Measurements from ENCODE around the gene TTLL4. TPM values are rescaled to one million over a fixed set of nuclear protein-coding genes. Genes with fewer than 3 reads are reported as not detected.

TTLL4 gene
- total RNA-seq, 1 experiment from 2014 or later, result 57.1 TPM

GRCh38 chr2:218722419-218722818 lies 11.8 kb downstream of the TTLL4 start:
- Histone ChIP-seq H3K4me1 (replicated peaks; ENCODE audit: insufficient read depth) (peaks cover 10% of the 10 kb centered on the region), H3K27me3 (ENCODE audit: insufficient read depth, low read depth) (no peaks in the 10 kb centered on the region), H3K4me3 (no peak overlapping the region), H3K9me3 (ENCODE audit: insufficient read depth, low read depth) (peaks cover 11% of the 10 kb centered on the region; the same call in 1 of the 2 replicates), H3K4me2 (no peak overlapping the region), H3F3A (ENCODE audit: insufficient read depth, low read depth) (peaks cover 33% of the 10 kb centered on the region), H2AFZ (no peak overlapping the region), H3K79me2 (ENCODE audit: low read depth) (peaks cover 96% of the 10 kb centered on the region), H3K36me3 (ENCODE audit: low read depth) (peaks cover 13% of the 10 kb centered on the region), H4K20me1 (ENCODE audit: insufficient read depth) (peaks cover 19% of the 10 kb centered on the region; the same call in 1 of the 2 replicates), H3K27ac (no peak overlapping the region), H3K9me2 (ENCODE audit: insufficient read depth) (no peaks in the 10 kb centered on the region)
- CTCF ChIA-PET, result interaction anchor here (0.6 kb wide), 1 partner anchor 14 kb away, joined by 3 read pairs; no protein-coding TSS in a partner anchor
- intact Hi-C loops (cut with micrococcal nuclease; ENCODE audit: unreplicated experiment), result no loop called here
- no TSS peak for BruUV-seq (replicated peaks)
- no peak for DNase-seq
- POLR2A ChIA-PET (ENCODE audit: unreplicated experiment), result interaction anchor here (0.6 kb wide), 1 partner anchor 452 kb away, joined by 6 read pairs; the partner anchor contains the start of genes AAMP and PNKD
- TF ChIP-seq, protein P1, sequence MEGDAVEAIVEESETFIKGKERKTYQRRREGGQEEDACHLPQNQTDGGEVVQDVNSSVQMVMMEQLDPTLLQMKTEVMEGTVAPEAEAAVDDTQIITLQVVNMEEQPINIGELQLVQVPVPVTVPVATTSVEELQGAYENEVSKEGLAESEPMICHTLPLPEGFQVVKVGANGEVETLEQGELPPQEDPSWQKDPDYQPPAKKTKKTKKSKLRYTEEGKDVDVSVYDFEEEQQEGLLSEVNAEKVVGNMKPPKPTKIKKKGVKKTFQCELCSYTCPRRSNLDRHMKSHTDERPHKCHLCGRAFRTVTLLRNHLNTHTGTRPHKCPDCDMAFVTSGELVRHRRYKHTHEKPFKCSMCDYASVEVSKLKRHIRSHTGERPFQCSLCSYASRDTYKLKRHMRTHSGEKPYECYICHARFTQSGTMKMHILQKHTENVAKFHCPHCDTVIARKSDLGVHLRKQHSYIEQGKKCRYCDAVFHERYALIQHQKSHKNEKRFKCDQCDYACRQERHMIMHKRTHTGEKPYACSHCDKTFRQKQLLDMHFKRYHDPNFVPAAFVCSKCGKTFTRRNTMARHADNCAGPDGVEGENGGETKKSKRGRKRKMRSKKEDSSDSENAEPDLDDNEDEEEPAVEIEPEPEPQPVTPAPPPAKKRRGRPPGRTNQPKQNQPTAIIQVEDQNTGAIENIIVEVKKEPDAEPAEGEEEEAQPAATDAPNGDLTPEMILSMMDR (conservative IDR thresholded peaks at IDR 0.05), result no peak
- TF ChIP-seq EZH2 (IDR thresholded peaks at IDR 0.05; ENCODE audit: low read depth), result no peak

DNA sequence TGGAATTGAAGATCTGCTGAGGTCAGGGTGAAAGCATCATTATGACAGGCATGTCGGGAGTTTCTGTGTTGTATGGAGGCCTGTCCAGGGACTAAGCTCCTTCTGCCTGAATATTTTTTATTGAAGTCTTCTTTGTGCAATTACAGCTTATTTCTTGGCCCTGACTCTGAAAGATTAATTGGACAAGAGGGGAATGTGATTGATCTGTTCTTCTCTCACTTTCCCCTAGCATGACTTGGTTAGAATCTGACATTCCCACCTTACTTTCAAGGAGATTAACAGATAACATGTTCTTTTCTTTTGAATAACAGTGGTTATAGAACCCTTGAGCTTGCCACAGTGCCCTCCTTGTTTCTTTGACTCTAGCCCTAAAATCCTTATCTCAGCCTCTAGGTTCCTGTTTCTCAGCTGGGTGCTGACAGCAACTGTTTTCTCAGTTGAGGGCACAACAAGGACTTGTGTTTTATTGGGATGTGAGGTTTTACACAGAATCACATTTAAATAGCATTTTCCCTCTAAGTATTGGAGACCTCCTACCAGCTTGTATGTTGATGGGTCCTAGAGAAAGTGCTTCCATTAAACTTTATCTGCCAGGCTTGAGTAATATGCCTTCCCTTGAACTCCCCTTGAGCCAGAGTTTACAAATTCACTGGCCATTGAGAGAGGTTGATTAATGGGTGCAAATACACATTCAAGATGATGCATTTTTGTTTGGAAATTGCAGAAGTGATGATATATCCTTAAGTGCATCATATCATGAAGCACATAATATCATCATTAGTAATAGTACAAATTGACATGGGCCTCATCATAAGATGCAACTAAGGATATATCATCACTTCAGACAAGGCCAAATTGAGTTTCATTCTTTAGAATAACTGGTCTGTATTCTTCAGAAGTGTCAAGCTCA lies 12.5 kb downstream of the TTLL4 start:
- BruUV-seq (replicated peaks), result no TSS peak
- intact Hi-C loops (cut with micrococcal nuclease; ENCODE audit: unreplicated experiment), result no loop called here
- Histone ChIP-seq H3K27me3 (ENCODE audit: insufficient read depth, low read depth) (no peaks in the 10 kb centered on the region), H3K27ac (0 out of 2 replicates have a peak overlapping the region, but pooled peaks have one; percentile 9), H3K4me1 (replicated peaks; ENCODE audit: insufficient read depth) (peaks cover 7% of the 10 kb centered on the region), H3K9me2 (ENCODE audit: insufficient read depth) (no peaks in the 10 kb centered on the region), H2AFZ (no peak overlapping the region), H4K20me1 (ENCODE audit: insufficient read depth) (peaks cover 13% of the 10 kb centered on the region; the same call in 1 of the 2 replicates), H3K4me3 (no peak overlapping the region), H3F3A (ENCODE audit: insufficient read depth, low read depth) (peaks cover 30% of the 10 kb centered on the region), H3K36me3 (ENCODE audit: low read depth) (peaks cover 13% of the 10 kb centered on the region), H3K9me3 (ENCODE audit: insufficient read depth, low read depth) (peaks cover 11% of the 10 kb centered on the region; the same call in 1 of the 2 replicates), H3K79me2 (ENCODE audit: low read depth) (peaks cover 90% of the 10 kb centered on the region), H3K4me2 (no peak overlapping the region)
- ChIA-PET CTCF (interaction anchor here (0.6 kb wide), 2 partner anchors 9 to 327 kb away, joined by 3 read pairs; no protein-coding TSS in a partner anchor), POLR2A (ENCODE audit: unreplicated experiment) (interaction anchor here (0.6 kb wide), 1 partner anchor 453 kb away, joined by 6 read pairs; the partner anchor contains the start of genes AAMP and PNKD)
- TF ChIP-seq, protein P1 (conservative IDR thresholded peaks at IDR 0.05), result no peak
- TF ChIP-seq EZH2 (IDR thresholded peaks at IDR 0.05; ENCODE audit: low read depth), result no peak
- DNase-seq, result no peak

GRCh38 chr2:218726004-218726574 lies 15.5 kb downstream of the TTLL4 start:
- no TSS peak for BruUV-seq (replicated peaks)
- Histone ChIP-seq H3K4me3 (no peak overlapping the region), H3K36me3 (ENCODE audit: low read depth) (peaks cover 9% of the 10 kb centered on the region; the same call in 1 of the 2 replicates), H3K4me1 (replicated peaks; ENCODE audit: insufficient read depth) (peaks cover 12% of the 10 kb centered on the region), H3K9me2 (ENCODE audit: insufficient read depth) (no peaks in the 10 kb centered on the region), H3K4me2 (no peak overlapping the region), H4K20me1 (ENCODE audit: insufficient read depth) (0 out of 2 replicates have a peak, but pooled peaks cover 3% of the 10 kb centered on the region), H2AFZ (no peak overlapping the region), H3K79me2 (ENCODE audit: low read depth) (peaks cover 79% of the 10 kb centered on the region), H3K27me3 (ENCODE audit: insufficient read depth, low read depth) (no peaks in the 10 kb centered on the region), H3K9me3 (ENCODE audit: insufficient read depth, low read depth) (peaks cover 11% of the 10 kb centered on the region; the same call in 1 of the 2 replicates), H3F3A (ENCODE audit: insufficient read depth, low read depth) (peaks cover 44% of the 10 kb centered on the region), H3K27ac (0 out of 2 replicates have a peak overlapping the region, but pooled peaks have one; percentile 60)
- ChIA-PET CTCF (interaction anchor here (0.5 kb wide), 1 partner anchor 25 kb away, joined by 4 read pairs; no protein-coding TSS in a partner anchor), POLR2A (ENCODE audit: unreplicated experiment) (interaction anchor here (0.6 kb wide), 1 partner anchor 555 kb away, joined by 4 read pairs; no protein-coding TSS in a partner anchor)
- no peak for DNase-seq
- intact Hi-C loops (cut with micrococcal nuclease; ENCODE audit: unreplicated experiment), result no loop called here
- no peak for TF ChIP-seq EZH2 (IDR thresholded peaks at IDR 0.05; ENCODE audit: low read depth)
- TF ChIP-seq, protein P1 (conservative IDR thresholded peaks at IDR 0.05), result no peak
